HG03378 (cell line): ENCODE measurements around the gene KRT13.

ENCODE experiments used
- ATAC-seq: cut with Tn5 transposase; IDR thresholded peaks from one replicate; pipeline ENCODE4 v1.9.1; 2021; ENCODE audit warnings: mild to moderate bottlenecking, moderate library complexity; ENCODE audit not compliant: unreplicated experiment

The KRT13 gene

GRCh38 chr17:41537990-41538389, 32.6 kb upstream of the KRT13 start:
- no peak for ATAC-seq

GRCh38 chr17:41537614-41537954, 32.2 kb upstream of the KRT13 start:
- no peak for ATAC-seq

- ATAC-seq = no peak
Observed at GRCh38 chr17:41536741-41537613, 31.6 kb upstream of the KRT13 start.

GRCh38 chr17:41535764-41536481, 30.5 kb upstream of the KRT13 start:
- ATAC-seq = no peak

- ATAC-seq = no peak
Observed at GRCh38 chr17:41534899-41535546, 29.6 kb upstream of the KRT13 start.

GRCh38 chr17:41533613-41534012, 28.2 kb upstream of the KRT13 start:
- ATAC-seq = no peak

GRCh38 chr17:41532947-41533570, 27.6 kb upstream of the KRT13 start:
- ATAC-seq = no peak

- no peak for ATAC-seq
Observed at GRCh38 chr17:41531993-41532392, 26.6 kb upstream of the KRT13 start.

- no peak for ATAC-seq
Observed at GRCh38 chr17:41530062-41531048, 24.9 kb upstream of the KRT13 start.

- ATAC-seq = no peak
Observed at GRCh38 chr17:41529491-41529915, 24.1 kb upstream of the KRT13 start.

GRCh38 chr17:41528959-41529353, 23.5 kb upstream of the KRT13 start:
- ATAC-seq = no peak

- no peak for ATAC-seq
Observed at GRCh38 chr17:41527063-41528023, 21.9 kb upstream of the KRT13 start.

GRCh38 chr17:41524261-41524660, 18.8 kb upstream of the KRT13 start:
- no peak for ATAC-seq

GRCh38 chr17:41523787-41524186, 18.4 kb upstream of the KRT13 start:
- no peak for ATAC-seq

- ATAC-seq = no peak
Observed at GRCh38 chr17:41523225-41523593, 17.8 kb upstream of the KRT13 start.

GRCh38 chr17:41522301-41523224, 17.2 kb upstream of the KRT13 start:
- no peak for ATAC-seq

GRCh38 chr17:41521574-41522261, 16.3 kb upstream of the KRT13 start:
- ATAC-seq = no peak
